DMS53 treated with DMSO at 0.1 percent for 48 hours (cell line): Measurements from ENCODE around the gene TNIP1.
A peak's percentile ranks its signal among the peaks of the same experiment; 100 is the strongest.

Source experiments
- DNase-seq: peaks from one replicate; lab custom pipeline; 2025; ENCODE audit not compliant: unreplicated experiment; lab: John Stamatoyannopoulos, UW

TNIP1 gene

GRCh38 chr5:151024440-151025249 lies 56.2 kb downstream of the TNIP1 start:
- no peak for DNase-seq

- no peak for DNase-seq
Measured at GRCh38 chr5:151023651-151024050, 57.2 kb downstream of the TNIP1 start.

GRCh38 chr5:151023047-151023615 lies 57.7 kb downstream of the TNIP1 start:
- DNase-seq: no peak

- DNase-seq: no peak
Measured at GRCh38 chr5:151022511-151023018, 58.3 kb downstream of the TNIP1 start.

GRCh38 chr5:151021746-151022145 lies 59.1 kb downstream of the TNIP1 start:
- no peak for DNase-seq

GRCh38 chr5:151020304-151021110 lies 60.3 kb downstream of the TNIP1 start, which contains the start of gene GPX3:
Gene GPX3, plus strand, starts transcription at chr5:151020591. Its CDS starts 64 bp downstream, at chr5:151020655.
- DNase-seq: peak; percentile 89

GRCh38 chr5:151019331-151019730 lies 61.5 kb downstream of the TNIP1 start:
- no peak for DNase-seq

- no peak for DNase-seq
Measured at GRCh38 chr5:151018846-151019245, 62.0 kb downstream of the TNIP1 start.

- DNase-seq: no peak
Measured at GRCh38 chr5:151017897-151018296, 62.9 kb downstream of the TNIP1 start.

- no peak for DNase-seq
Measured at GRCh38 chr5:151016700-151017099, 64.1 kb downstream of the TNIP1 start.

GRCh38 chr5:151015974-151016587 lies 64.8 kb downstream of the TNIP1 start:
- no peak for DNase-seq

GRCh38 chr5:151014680-151015343 lies 66.0 kb downstream of the TNIP1 start:
- DNase-seq: no peak

- no peak for DNase-seq
Measured at GRCh38 chr5:151012862-151013261, 68.0 kb downstream of the TNIP1 start.

GRCh38 chr5:151008906-151009305 lies 71.9 kb downstream of the TNIP1 start:
- DNase-seq: no peak

GRCh38 chr5:151008210-151008491 lies 72.7 kb downstream of the TNIP1 start:
- DNase-seq: no peak

GRCh38 chr5:151007430-151008209 lies 73.2 kb downstream of the TNIP1 start:
- DNase-seq: no peak

GRCh38 chr5:151006704-151007334 lies 74.0 kb downstream of the TNIP1 start:
- DNase-seq: no peak

- no peak for DNase-seq
Measured at GRCh38 chr5:151005950-151006576, 74.8 kb downstream of the TNIP1 start.
